IMR-90 (cell line): ENCODE measurements around the gene PCSK2.

Experiments used
- BHLHE40 ChIP-seq: fragments of 150-350 bp; IDR thresholded peaks from 2 replicates; pipeline ENCODE4 v1.6.1; 2016; ENCODE audit warnings: mild to moderate bottlenecking, low read depth, low read length
- CEBPB ChIP-seq: IDR thresholded peaks from 2 replicates; pipeline ENCODE4 v1.6.1; 2012; ENCODE audit warnings: low read depth, low read length, improper control_type of control experiment
- CTCF ChIP-seq: conservative IDR thresholded peaks from 2 replicates; pipeline ENCODE4 v1.5.1; 2012; ENCODE audit warnings: mild to moderate bottlenecking, low read depth, low read length, improper control_type of control experiment
- FOS ChIP-seq: fragments of 150-350 bp; IDR thresholded peaks from 2 replicates; pipeline ENCODE4 v1.6.1; 2016; ENCODE audit warnings: low read depth, low read length
- MAFK ChIP-seq: IDR thresholded peaks from 2 replicates; pipeline ENCODE4 v1.6.1; 2012; ENCODE audit warnings: low read depth, low read length, improper control_type of control experiment
- MAZ ChIP-seq: IDR thresholded peaks from 2 replicates; pipeline ENCODE4 v1.6.1; 2012; ENCODE audit warnings: low read depth, mild to moderate bottlenecking, low read length, improper control_type of control experiment, moderate library complexity, borderline replicate concordance
- MXI1 ChIP-seq: IDR thresholded peaks from 2 replicates; pipeline ENCODE4 v1.6.1; 2012; ENCODE audit warnings: low read depth, mild to moderate bottlenecking, low read length, moderate library complexity, borderline replicate concordance
- NFE2L2 ChIP-seq: fragments of 150-350 bp; IDR thresholded peaks from 2 replicates; pipeline ENCODE4 v1.6.1; 2016; ENCODE audit warnings: low read depth, mild to moderate bottlenecking, low read length
- POLR2A ChIP-seq: IDR thresholded peaks from 2 replicates; pipeline ENCODE4 v1.6.1; 2012; ENCODE audit warnings: mild to moderate bottlenecking, low read depth, low read length
- RAD21 ChIP-seq: IDR thresholded peaks from 2 replicates; pipeline ENCODE4 v1.6.1; 2012; ENCODE audit warnings: low read length, improper control_type of control experiment
- RCOR1 ChIP-seq: IDR thresholded peaks from 2 replicates; pipeline ENCODE4 v1.6.1; 2012; ENCODE audit warnings: mild to moderate bottlenecking, low read length, improper control_type of control experiment; ENCODE audit not compliant: insufficient replicate concordance

GRCh38 chr20:17499041-17499440 is 272.2 kb downstream of the PCSK2 start:
- TF ChIP-seq RCOR1 (no peak), POLR2A (no peak), CTCF (no peak), MXI1 (no peak), FOS (0 out of 2 replicates have a peak, but pooled peaks have one; percentile 7), NFE2L2 (no peak), CEBPB (peak; percentile 56), MAFK (no peak), RAD21 (no peak), MAZ (no peak), BHLHE40 (no peak)
